ENCODE data around the gene OXER1. TPM values are rescaled to one million over a fixed set of nuclear protein-coding genes. Genes with fewer than 3 reads are reported as not detected.

Gene OXER1, protein sequence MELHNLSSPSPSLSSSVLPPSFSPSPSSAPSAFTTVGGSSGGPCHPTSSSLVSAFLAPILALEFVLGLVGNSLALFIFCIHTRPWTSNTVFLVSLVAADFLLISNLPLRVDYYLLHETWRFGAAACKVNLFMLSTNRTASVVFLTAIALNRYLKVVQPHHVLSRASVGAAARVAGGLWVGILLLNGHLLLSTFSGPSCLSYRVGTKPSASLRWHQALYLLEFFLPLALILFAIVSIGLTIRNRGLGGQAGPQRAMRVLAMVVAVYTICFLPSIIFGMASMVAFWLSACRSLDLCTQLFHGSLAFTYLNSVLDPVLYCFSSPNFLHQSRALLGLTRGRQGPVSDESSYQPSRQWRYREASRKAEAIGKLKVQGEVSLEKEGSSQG
- 1.2 TPM for polyA plus RNA-seq (2013, experiment 1 of 2)
- polyA plus RNA-seq (2013, experiment 2 of 2): 0.97 TPM

DNA sequence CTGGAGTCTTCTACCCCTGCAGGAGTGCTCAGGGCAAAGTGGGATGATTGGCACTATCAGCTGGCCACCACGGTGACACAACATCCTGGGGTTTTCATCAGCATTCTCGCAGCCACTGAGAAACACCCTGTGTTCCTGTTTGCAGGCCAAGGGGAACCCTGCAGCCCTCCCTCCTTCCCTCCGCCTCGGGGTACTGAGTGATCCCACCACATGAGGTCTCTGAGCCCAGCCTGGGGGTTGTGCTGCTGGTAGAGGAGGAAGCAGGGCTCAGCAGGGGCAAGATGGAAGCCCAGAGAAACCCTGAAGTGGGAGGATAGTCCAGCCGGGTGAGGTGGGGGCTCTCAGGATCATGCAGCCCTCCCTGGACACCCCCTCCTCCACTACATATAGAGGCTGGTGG lies at the start of gene OXER1:
TSS of gene OXER1 (minus strand) at position 40 of the 400 bp plus-strand sequence. CDS start 73 bp downstream, outside the sequence.
- no peak within 1 kb of the TSS for H3K27ac ChIP-seq (replicated peaks; ENCODE audit: low read length)
- H3K9me3 ChIP-seq (replicated peaks in 1 of 2; ENCODE audit: control insufficient read depth in 2 of 2, insufficient read depth in 1 of 2, low read depth in 1 of 2, low read length in 2 of 2): no peaks in the 10 kb centered on the region
- H2AFZ ChIP-seq (ENCODE audit: low read length): no peak within 1 kb of the TSS
- H3K27me3 ChIP-seq (ENCODE audit: control insufficient read depth in 3 of 3, insufficient read depth in 3 of 3, low read depth in 1 of 3, low read length in 3 of 3): no peaks in the 10 kb centered on the region
- peak within 1 kb of the TSS; percentile 47 for H3K14ac ChIP-seq (ENCODE audit: low read length)
- peak within 1 kb of the TSS; percentile 77 for H4K8ac ChIP-seq (ENCODE audit: low read depth, low read length)
- WGBS, 2 donors (ENCODE audit: extremely low coverage in 2 of 2, insufficient read length in 2 of 2, insufficient replicate concordance in 1 of 2): no CpG with 5 or more reads among the region's 5 CpGs
- no peak within 1 kb of the TSS for H3K4me3 ChIP-seq (ENCODE audit: low read length in 2 of 2)
- H3K18ac ChIP-seq (ENCODE audit: low read length): peak within 1 kb of the TSS; percentile 73
- no peaks in the 10 kb centered on the region for H3K4me1 ChIP-seq (ENCODE audit: control insufficient read depth in 2 of 2, insufficient read depth in 1 of 2, low read depth in 1 of 2, low read length in 2 of 2)
- H3K23ac ChIP-seq (ENCODE audit: low read depth, low read length, poor library complexity): peak within 1 kb of the TSS; percentile 92
- H2BK120ac ChIP-seq (ENCODE audit: low read depth, low read length): no peak within 1 kb of the TSS
- no peak within 1 kb of the TSS for H3K4ac ChIP-seq (ENCODE audit: low read length)
- H3K36me3 ChIP-seq (replicated peaks in 1 of 2; ENCODE audit: control insufficient read depth in 2 of 2, insufficient read depth in 2 of 2, low read length in 2 of 2): no peaks in the 10 kb centered on the region
- H3K79me1 ChIP-seq (ENCODE audit: low read depth, low read length): peaks cover 2% of the 10 kb centered on the region
- H2BK5ac ChIP-seq (ENCODE audit: low read length): peak within 1 kb of the TSS; percentile 59
- no peak within 1 kb of the TSS for H3K4me2 ChIP-seq (ENCODE audit: insufficient read depth, low read length, poor library complexity, severe bottlenecking)
- no peak within 1 kb of the TSS for H4K91ac ChIP-seq (ENCODE audit: low read depth, low read length, poor library complexity)
- H2BK12ac ChIP-seq (ENCODE audit: low read length): no peak within 1 kb of the TSS
- no peak for DNase-seq (ENCODE audit: low spot score)
- no peak within 1 kb of the TSS for H2AK5ac ChIP-seq (ENCODE audit: low read depth, low read length)
- peak within 1 kb of the TSS; percentile 30 for H3K9ac ChIP-seq (ENCODE audit: low read depth, low read length, poor library complexity)
- H2BK15ac ChIP-seq (ENCODE audit: low read length): no peak within 1 kb of the TSS

DNA sequence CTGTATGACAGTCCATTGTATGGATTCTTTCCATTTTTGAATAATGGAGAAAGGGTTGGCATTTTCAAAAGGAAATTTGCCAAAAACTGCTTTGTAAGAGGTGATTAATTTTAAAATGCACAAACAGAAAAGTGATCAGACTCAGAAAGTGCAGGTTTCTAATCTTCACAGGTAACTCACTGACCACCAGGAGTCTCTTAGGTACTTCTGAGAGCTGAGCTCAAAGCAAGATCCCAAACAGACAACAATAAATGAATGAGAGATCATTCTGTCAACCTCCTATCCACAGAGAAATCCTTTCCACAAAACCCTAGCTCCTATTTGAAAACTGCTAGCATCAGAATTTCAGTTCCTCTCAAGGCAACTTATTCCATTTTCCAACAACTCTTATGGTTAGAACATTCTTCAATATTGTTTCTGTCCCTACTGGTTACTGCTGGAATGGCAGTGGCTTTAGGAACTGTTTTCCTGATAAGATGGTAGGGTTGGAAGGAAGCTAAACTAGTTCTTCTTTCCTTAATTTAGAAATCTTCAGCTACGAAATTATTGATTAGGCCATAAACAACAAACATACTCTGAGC lies 49.1 kb upstream of the OXER1 start:
- no peak overlapping the region for H3K4ac ChIP-seq (ENCODE audit: low read length)
- no peak overlapping the region for H4K91ac ChIP-seq (ENCODE audit: low read depth, low read length, poor library complexity)
- peaks cover 2 to 4% of the 10 kb centered on the region in 2 donors for H3K9me3 ChIP-seq (replicated peaks in 1 of 2; ENCODE audit: control insufficient read depth in 2 of 2, insufficient read depth in 1 of 2, low read depth in 1 of 2, low read length in 2 of 2)
- no peak overlapping the region for H2BK120ac ChIP-seq (ENCODE audit: low read depth, low read length)
- H3K14ac ChIP-seq (ENCODE audit: low read length): no peak overlapping the region
- no peaks in the 10 kb centered on the region for H3K79me1 ChIP-seq (ENCODE audit: low read depth, low read length)
- no peak for DNase-seq (ENCODE audit: low spot score)
- no peak overlapping the region for H3K4me2 ChIP-seq (ENCODE audit: insufficient read depth, low read length, poor library complexity, severe bottlenecking)
- H2BK5ac ChIP-seq (ENCODE audit: low read length): no peak overlapping the region
- no CpG with 5 or more reads among the region's 1 CpG for WGBS, 2 donors (ENCODE audit: extremely low coverage in 2 of 2, insufficient read length in 2 of 2, insufficient replicate concordance in 1 of 2)
- no peak overlapping the region for H3K27ac ChIP-seq (replicated peaks; ENCODE audit: low read length)
- H3K36me3 ChIP-seq (replicated peaks in 1 of 2; ENCODE audit: control insufficient read depth in 2 of 2, insufficient read depth in 2 of 2, low read length in 2 of 2): no peaks in the 10 kb centered on the region
- H3K18ac ChIP-seq (ENCODE audit: low read length): no peak overlapping the region
- H2AK5ac ChIP-seq (ENCODE audit: low read depth, low read length): no peak overlapping the region
- no peak overlapping the region for H3K4me3 ChIP-seq (ENCODE audit: low read length in 2 of 2)
- no peak overlapping the region for H2BK15ac ChIP-seq (ENCODE audit: low read length)
- H3K4me1 ChIP-seq (ENCODE audit: control insufficient read depth in 2 of 2, insufficient read depth in 1 of 2, low read depth in 1 of 2, low read length in 2 of 2): peaks cover 0 to 8% of the 10 kb centered on the region in 2 donors
- H3K9ac ChIP-seq (ENCODE audit: low read depth, low read length, poor library complexity): no peak overlapping the region
- H2BK12ac ChIP-seq (ENCODE audit: low read length): no peak overlapping the region
- H3K27me3 ChIP-seq (ENCODE audit: control insufficient read depth in 3 of 3, insufficient read depth in 3 of 3, low read depth in 1 of 3, low read length in 3 of 3): no peaks in the 10 kb centered on the region
- H2AFZ ChIP-seq (ENCODE audit: low read length): no peak overlapping the region
- H3K23ac ChIP-seq (ENCODE audit: low read depth, low read length, poor library complexity): no peak overlapping the region
- H4K8ac ChIP-seq (ENCODE audit: low read depth, low read length): no peak overlapping the region

DNA sequence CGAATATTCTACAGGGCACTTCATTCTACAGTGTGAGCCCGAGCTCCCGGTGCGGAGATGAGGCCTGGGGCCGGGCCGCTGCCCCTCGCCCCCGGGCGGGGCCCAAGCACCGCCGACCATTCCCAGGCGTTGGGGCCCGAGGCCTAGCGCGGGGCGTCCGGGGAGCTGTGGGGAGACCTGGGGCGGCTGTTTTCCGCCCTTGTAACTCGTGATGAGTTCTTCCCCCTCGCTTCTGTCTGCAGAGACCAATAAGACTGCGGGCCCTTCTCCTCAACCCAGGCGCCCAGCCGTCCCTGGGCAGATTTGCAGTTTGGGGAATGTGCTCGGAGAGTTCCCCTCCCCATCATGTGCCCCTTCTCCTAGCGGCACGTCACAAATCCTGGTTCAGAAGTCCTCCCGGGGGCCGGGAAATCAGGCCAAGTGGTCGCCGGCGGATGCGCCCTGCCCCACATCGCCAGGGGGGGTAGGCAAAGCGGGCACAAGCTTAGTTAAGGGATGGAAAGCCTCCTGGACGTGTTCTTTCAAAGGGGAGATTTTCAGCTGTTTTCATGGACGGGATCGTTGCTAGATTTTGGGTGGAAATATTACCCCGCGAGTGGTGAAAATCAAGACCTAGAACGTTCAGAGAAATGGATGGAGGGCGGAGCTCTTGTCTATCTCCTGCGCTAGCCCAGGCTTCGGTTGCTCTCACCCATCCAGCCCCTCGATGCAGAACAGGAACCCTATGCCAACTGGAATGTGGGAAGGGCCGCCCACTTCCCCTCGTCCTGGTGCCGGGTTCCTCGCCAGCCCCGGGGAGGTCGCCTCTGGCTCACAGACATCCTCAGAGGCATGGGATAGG lies 47.3 kb upstream of the OXER1 start:
- WGBS, 2 donors (ENCODE audit: extremely low coverage in 2 of 2, insufficient read length in 2 of 2, insufficient replicate concordance in 1 of 2): no CpG with 5 or more reads among the region's 51 CpGs
- peak overlapping the region; percentile 35 for H2AK5ac ChIP-seq (ENCODE audit: low read depth, low read length)
- peak overlapping the region; percentile 100 for H2BK120ac ChIP-seq (ENCODE audit: low read depth, low read length)
- H4K8ac ChIP-seq (ENCODE audit: low read depth, low read length): peak overlapping the region; percentile 31
- peak overlapping the region; percentile 96 for H3K4me2 ChIP-seq (ENCODE audit: insufficient read depth, low read length, poor library complexity, severe bottlenecking)
- peak overlapping the region; percentile 36 for H3K23ac ChIP-seq (ENCODE audit: low read depth, low read length, poor library complexity)
- peaks cover 2 to 4% of the 10 kb centered on the region in 2 donors for H3K9me3 ChIP-seq (replicated peaks in 1 of 2; ENCODE audit: control insufficient read depth in 2 of 2, insufficient read depth in 1 of 2, low read depth in 1 of 2, low read length in 2 of 2)
- H3K27ac ChIP-seq (replicated peaks; ENCODE audit: low read length): peak overlapping the region; percentile 89
- H3K79me1 ChIP-seq (ENCODE audit: low read depth, low read length): no peaks in the 10 kb centered on the region
- H3K18ac ChIP-seq (ENCODE audit: low read length): peak overlapping the region; percentile 97
- no peaks in the 10 kb centered on the region for H3K36me3 ChIP-seq (replicated peaks in 1 of 2; ENCODE audit: control insufficient read depth in 2 of 2, insufficient read depth in 2 of 2, low read length in 2 of 2)
- no peak overlapping the region for H2BK12ac ChIP-seq (ENCODE audit: low read length)
- peak overlapping the region; percentile 59 to 92 for H3K4me3 ChIP-seq (ENCODE audit: low read length in 2 of 2)
- H3K9ac ChIP-seq (ENCODE audit: low read depth, low read length, poor library complexity): peak overlapping the region; percentile 93
- H2BK15ac ChIP-seq (ENCODE audit: low read length): peak overlapping the region; percentile 99
- peak overlapping the region; percentile 67 for H4K91ac ChIP-seq (ENCODE audit: low read depth, low read length, poor library complexity)
- peak overlapping the region; percentile 91 for H3K14ac ChIP-seq (ENCODE audit: low read length)
- H3K4ac ChIP-seq (ENCODE audit: low read length): no peak overlapping the region
- peak; percentile 56 for DNase-seq (ENCODE audit: low spot score)
- peaks cover 0 to 8% of the 10 kb centered on the region in 2 donors for H3K4me1 ChIP-seq (ENCODE audit: control insufficient read depth in 2 of 2, insufficient read depth in 1 of 2, low read depth in 1 of 2, low read length in 2 of 2)
- H2AFZ ChIP-seq (ENCODE audit: low read length): peak overlapping the region; percentile 93
- H3K27me3 ChIP-seq (ENCODE audit: control insufficient read depth in 3 of 3, insufficient read depth in 3 of 3, low read depth in 1 of 3, low read length in 3 of 3): no peaks in the 10 kb centered on the region
- H2BK5ac ChIP-seq (ENCODE audit: low read length): peak overlapping the region; percentile 97

Measured in neuronal stem cell (in vitro differentiated cells).